Measurements from ENCODE around the gene FOS.
"Not testable (repeated sequence)": the region's sequence is repeated elsewhere in the genome, so short reads cannot be mapped to it uniquely, and the experiment has no call there.

The FOS gene

DNA sequence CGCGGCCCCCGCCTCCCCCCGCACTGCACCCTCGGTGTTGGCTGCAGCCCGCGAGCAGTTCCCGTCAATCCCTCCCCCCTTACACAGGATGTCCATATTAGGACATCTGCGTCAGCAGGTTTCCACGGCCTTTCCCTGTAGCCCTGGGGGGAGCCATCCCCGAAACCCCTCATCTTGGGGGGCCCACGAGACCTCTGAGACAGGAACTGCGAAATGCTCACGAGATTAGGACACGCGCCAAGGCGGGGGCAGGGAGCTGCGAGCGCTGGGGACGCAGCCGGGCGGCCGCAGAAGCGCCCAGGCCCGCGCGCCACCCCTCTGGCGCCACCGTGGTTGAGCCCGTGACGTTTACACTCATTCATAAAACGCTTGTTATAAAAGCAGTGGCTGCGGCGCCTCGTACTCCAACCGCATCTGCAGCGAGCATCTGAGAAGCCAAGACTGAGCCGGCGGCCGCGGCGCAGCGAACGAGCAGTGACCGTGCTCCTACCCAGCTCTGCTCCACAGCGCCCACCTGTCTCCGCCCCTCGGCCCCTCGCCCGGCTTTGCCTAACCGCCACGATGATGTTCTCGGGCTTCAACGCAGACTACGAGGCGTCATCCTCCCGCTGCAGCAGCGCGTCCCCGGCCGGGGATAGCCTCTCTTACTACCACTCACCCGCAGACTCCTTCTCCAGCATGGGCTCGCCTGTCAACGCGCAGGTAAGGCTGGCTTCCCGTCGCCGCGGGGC is at the start of gene FOS:
Gene FOS (plus strand): TSS at position 407 of the 731 bp plus-strand sequence. CDS start 155 bp downstream, at position 562.
- H3K9me3 ChIP-seq (ENCODE audit: control insufficient read depth in 1 of 2, low read length in 2 of 2) = no peaks in the 10 kb centered on the region
- peak within 1 kb of the TSS; percentile 98 for H3K27ac ChIP-seq (ENCODE audit: low read depth, low read length)
- H3K4me1 ChIP-seq (ENCODE audit: control insufficient read depth in 1 of 2, insufficient read depth in 2 of 2, low read length in 2 of 2) = peaks cover 33 to 46% of the 10 kb centered on the region in 2 donors
- no peaks in the 10 kb centered on the region for H3K27me3 ChIP-seq (ENCODE audit: control insufficient read depth in 1 of 2, insufficient read depth in 2 of 2, low read length in 2 of 2)
- peaks cover 22 to 23% of the 10 kb centered on the region in 2 donors for H3K36me3 ChIP-seq (ENCODE audit: control insufficient read depth in 1 of 2, insufficient read depth in 2 of 2, low read length in 2 of 2)
- H3K9ac ChIP-seq (ENCODE audit: low read depth in 1 of 2, low read length in 2 of 2) = peak within 1 kb of the TSS; percentile 95 to 100
- peak within 1 kb of the TSS; percentile 86 to 99 for H3K4me3 ChIP-seq (ENCODE audit: low read depth in 1 of 2, low read length in 2 of 2)

DNA sequence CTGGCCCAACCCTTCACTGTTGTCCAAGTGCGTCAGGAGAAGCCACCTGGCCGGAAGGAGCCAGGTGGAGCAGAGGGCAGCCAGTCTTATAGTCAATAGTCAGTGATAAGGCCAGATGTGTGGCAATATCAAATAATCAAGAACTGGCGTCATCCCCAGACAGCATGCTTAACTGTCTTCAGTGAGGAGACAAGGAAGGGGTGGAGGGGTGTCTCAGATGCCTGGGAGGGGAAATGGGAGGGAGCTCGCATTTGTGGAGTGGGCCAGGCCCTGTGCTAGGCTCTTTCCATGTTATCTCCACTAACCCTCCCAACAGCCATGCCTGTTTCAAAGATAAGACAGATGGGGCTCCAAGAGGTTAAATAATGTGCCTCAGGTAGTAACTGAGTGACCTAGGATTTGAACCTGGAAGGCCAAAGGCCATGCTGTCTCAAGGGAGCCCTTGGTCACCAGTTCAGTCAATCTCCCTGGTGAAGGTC is 48.9 kb upstream of the FOS start:
- H3K27me3 ChIP-seq (ENCODE audit: control insufficient read depth in 1 of 2, insufficient read depth in 2 of 2, low read length in 2 of 2) = no peaks in the 10 kb centered on the region
- H3K27ac ChIP-seq (ENCODE audit: low read depth, low read length) = peak overlapping the region; percentile 76
- peak overlapping the region in 1 of 2 donors; percentile 32 for H3K4me3 ChIP-seq (ENCODE audit: low read depth in 1 of 2, low read length in 2 of 2)
- H3K9me3 ChIP-seq (ENCODE audit: control insufficient read depth in 1 of 2, low read length in 2 of 2) = no peaks in the 10 kb centered on the region
- H3K4me1 ChIP-seq (ENCODE audit: control insufficient read depth in 1 of 2, insufficient read depth in 2 of 2, low read length in 2 of 2) = peaks cover 54 to 56% of the 10 kb centered on the region in 2 donors
- H3K36me3 ChIP-seq (ENCODE audit: control insufficient read depth in 1 of 2, insufficient read depth in 2 of 2, low read length in 2 of 2) = no peaks in the 10 kb centered on the region
- H3K9ac ChIP-seq (ENCODE audit: low read depth in 1 of 2, low read length in 2 of 2) = peak overlapping the region; percentile 28 to 55

DNA sequence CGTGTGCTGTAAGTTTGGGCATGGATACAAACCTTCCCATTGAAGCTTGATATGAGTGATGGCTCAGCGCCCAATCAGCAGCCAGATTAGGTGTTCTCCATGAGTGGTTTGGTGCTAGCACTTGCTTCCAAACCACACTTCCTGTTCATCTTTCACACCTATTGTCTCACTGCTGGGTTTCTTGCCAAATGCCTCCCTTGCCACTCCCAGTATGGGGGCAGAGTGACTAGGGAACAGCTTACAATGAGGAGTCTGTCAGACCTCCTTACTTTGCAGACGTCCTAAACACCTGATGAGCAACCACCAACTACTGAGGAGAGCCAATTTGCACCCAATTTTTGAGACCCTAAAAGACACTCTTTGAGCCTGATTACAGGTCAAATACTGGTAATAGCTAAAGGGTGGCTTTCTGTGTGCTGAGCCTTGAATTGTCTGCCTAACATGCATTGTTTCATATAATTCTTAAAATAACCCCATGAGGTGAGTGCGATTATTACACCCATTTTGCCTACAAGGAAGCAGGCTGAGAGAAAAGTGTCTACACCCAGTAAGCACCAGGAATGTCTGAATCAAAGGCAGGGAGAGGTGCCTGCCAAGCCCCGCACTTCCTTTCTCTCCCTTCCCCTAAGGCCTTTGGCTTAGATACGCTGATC is 48.4 kb upstream of the FOS start:
- Histone ChIP-seq H3K4me3 (ENCODE audit: low read depth in 1 of 2, low read length in 2 of 2) (peak overlapping the region in 1 of 2 donors; percentile 32), H3K9me3 (ENCODE audit: control insufficient read depth in 1 of 2, low read length in 2 of 2) (no peaks in the 10 kb centered on the region), H3K27me3 (ENCODE audit: control insufficient read depth in 1 of 2, insufficient read depth in 2 of 2, low read length in 2 of 2) (no peaks in the 10 kb centered on the region), H3K4me1 (ENCODE audit: control insufficient read depth in 1 of 2, insufficient read depth in 2 of 2, low read length in 2 of 2) (peaks cover 54 to 57% of the 10 kb centered on the region in 2 donors), H3K36me3 (ENCODE audit: control insufficient read depth in 1 of 2, insufficient read depth in 2 of 2, low read length in 2 of 2) (no peaks in the 10 kb centered on the region), H3K27ac (ENCODE audit: low read depth, low read length) (peak overlapping the region; percentile 76), H3K9ac (ENCODE audit: low read depth in 1 of 2, low read length in 2 of 2) (peak overlapping the region; percentile 28 to 55)

DNA sequence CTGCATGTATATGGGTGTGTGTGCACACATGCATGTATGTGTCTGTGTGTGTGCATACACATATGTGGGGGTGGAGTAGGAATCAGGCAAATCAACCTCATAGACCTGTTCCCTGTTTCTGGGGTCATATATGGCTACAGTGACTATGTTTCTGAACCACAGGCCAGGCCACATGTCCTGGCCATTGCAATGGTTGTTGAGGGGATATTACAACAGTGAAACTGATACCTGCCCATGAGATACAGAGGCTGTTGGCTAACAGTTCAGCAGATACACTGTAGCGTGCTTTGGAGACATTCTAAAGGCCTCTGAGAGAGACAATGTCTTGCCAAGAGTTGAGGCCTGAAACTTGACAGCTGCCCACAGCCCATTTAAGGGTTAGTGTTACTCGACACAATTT is 47.3 kb upstream of the FOS start:
- Histone ChIP-seq H3K9ac (ENCODE audit: low read depth in 1 of 2, low read length in 2 of 2) (no peak overlapping the region), H3K36me3 (ENCODE audit: control insufficient read depth in 1 of 2, insufficient read depth in 2 of 2, low read length in 2 of 2) (no peaks in the 10 kb centered on the region)

DNA sequence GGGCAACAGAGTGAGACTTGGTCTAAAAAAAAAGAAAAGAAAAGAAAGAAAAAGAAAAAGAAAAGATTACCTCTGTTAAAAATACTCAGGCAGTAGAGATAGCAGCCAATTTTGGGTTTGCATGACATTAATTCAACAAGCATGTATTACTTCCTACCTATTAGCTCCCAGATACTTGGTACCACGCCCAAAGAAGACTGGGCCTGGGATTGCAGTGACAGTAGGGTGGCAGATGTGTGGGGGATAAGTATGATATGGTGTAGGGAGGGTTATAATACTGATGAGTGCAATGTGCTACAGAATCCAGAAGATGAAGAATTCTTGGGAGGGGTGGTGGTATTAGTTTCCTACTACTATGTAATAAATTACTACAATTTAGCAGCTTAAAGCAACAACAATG is 46.4 kb upstream of the FOS start:
- no peaks in the 10 kb centered on the region for H3K27me3 ChIP-seq (ENCODE audit: control insufficient read depth in 1 of 2, insufficient read depth in 2 of 2, low read length in 2 of 2)
- H3K9me3 ChIP-seq (ENCODE audit: control insufficient read depth in 1 of 2, low read length in 2 of 2) = no peaks in the 10 kb centered on the region
- no peak overlapping the region for H3K9ac ChIP-seq (ENCODE audit: low read depth in 1 of 2, low read length in 2 of 2)
- peaks cover 48 to 57% of the 10 kb centered on the region in 2 donors for H3K4me1 ChIP-seq (ENCODE audit: control insufficient read depth in 1 of 2, insufficient read depth in 2 of 2, low read length in 2 of 2)
- no peak overlapping the region for H3K27ac ChIP-seq (ENCODE audit: low read depth, low read length)
- no peaks in the 10 kb centered on the region for H3K36me3 ChIP-seq (ENCODE audit: control insufficient read depth in 1 of 2, insufficient read depth in 2 of 2, low read length in 2 of 2)
- H3K4me3 ChIP-seq (ENCODE audit: low read depth in 1 of 2, low read length in 2 of 2) = no peak overlapping the region

More for the DNA sequence above, 47.3 kb upstream of the FOS start:
- H3K27ac ChIP-seq (ENCODE audit: low read depth, low read length) = no peak overlapping the region
- peaks cover 54 to 57% of the 10 kb centered on the region in 2 donors for H3K4me1 ChIP-seq (ENCODE audit: control insufficient read depth in 1 of 2, insufficient read depth in 2 of 2, low read length in 2 of 2)
- H3K27me3 ChIP-seq (ENCODE audit: control insufficient read depth in 1 of 2, insufficient read depth in 2 of 2, low read length in 2 of 2) = no peaks in the 10 kb centered on the region
- no peak overlapping the region for H3K4me3 ChIP-seq (ENCODE audit: low read depth in 1 of 2, low read length in 2 of 2)
- H3K9me3 ChIP-seq (ENCODE audit: control insufficient read depth in 1 of 2, low read length in 2 of 2) = no peaks in the 10 kb centered on the region

GRCh38 chr14:75232597-75232996 is 46.0 kb upstream of the FOS start:
- no peak overlapping the region for H3K9ac ChIP-seq (ENCODE audit: low read depth in 1 of 2, low read length in 2 of 2)
- no peaks in the 10 kb centered on the region for H3K27me3 ChIP-seq (ENCODE audit: control insufficient read depth in 1 of 2, insufficient read depth in 2 of 2, low read length in 2 of 2)
- no peaks in the 10 kb centered on the region for H3K9me3 ChIP-seq (ENCODE audit: control insufficient read depth in 1 of 2, low read length in 2 of 2)
- H3K4me3 ChIP-seq (ENCODE audit: low read depth in 1 of 2, low read length in 2 of 2) = no peak overlapping the region
- peaks cover 48 to 59% of the 10 kb centered on the region in 2 donors for H3K4me1 ChIP-seq (ENCODE audit: control insufficient read depth in 1 of 2, insufficient read depth in 2 of 2, low read length in 2 of 2)
- no peak overlapping the region for H3K27ac ChIP-seq (ENCODE audit: low read depth, low read length)
- H3K36me3 ChIP-seq (ENCODE audit: control insufficient read depth in 1 of 2, insufficient read depth in 2 of 2, low read length in 2 of 2) = no peaks in the 10 kb centered on the region

GRCh38 chr14:75234173-75235115 is 44.2 kb upstream of the FOS start:
- H3K9me3 ChIP-seq (ENCODE audit: control insufficient read depth in 1 of 2, low read length in 2 of 2) = no peaks in the 10 kb centered on the region
- H3K27me3 ChIP-seq (ENCODE audit: control insufficient read depth in 1 of 2, insufficient read depth in 2 of 2, low read length in 2 of 2) = no peaks in the 10 kb centered on the region
- peaks cover 45 to 61% of the 10 kb centered on the region in 2 donors for H3K4me1 ChIP-seq (ENCODE audit: control insufficient read depth in 1 of 2, insufficient read depth in 2 of 2, low read length in 2 of 2)

GRCh38 chr14:75235198-75235597 is 43.4 kb upstream of the FOS start:
- not testable (repeated sequence) for H3K27ac ChIP-seq (ENCODE audit: low read depth, low read length); H3K9me3 ChIP-seq (ENCODE audit: control insufficient read depth in 1 of 2, low read length in 2 of 2); H3K27me3 ChIP-seq (ENCODE audit: control insufficient read depth in 1 of 2, insufficient read depth in 2 of 2, low read length in 2 of 2); H3K4me3 ChIP-seq (ENCODE audit: low read depth in 1 of 2, low read length in 2 of 2); H3K36me3 ChIP-seq (ENCODE audit: control insufficient read depth in 1 of 2, insufficient read depth in 2 of 2, low read length in 2 of 2); H3K9ac ChIP-seq (ENCODE audit: low read depth in 1 of 2, low read length in 2 of 2)
- H3K4me1 ChIP-seq (ENCODE audit: control insufficient read depth in 1 of 2, insufficient read depth in 2 of 2, low read length in 2 of 2) = peaks cover 38 to 56% of the 10 kb centered on the region in 2 donors

More at GRCh38 chr14:75234173-75235115, 44.2 kb upstream of the FOS start:
- H3K27ac ChIP-seq (ENCODE audit: low read depth, low read length) = peak overlapping the region; percentile 64
- no peaks in the 10 kb centered on the region for H3K36me3 ChIP-seq (ENCODE audit: control insufficient read depth in 1 of 2, insufficient read depth in 2 of 2, low read length in 2 of 2)
- H3K4me3 ChIP-seq (ENCODE audit: low read depth in 1 of 2, low read length in 2 of 2) = peak overlapping the region in 1 of 2 donors; percentile 12
- peak overlapping the region; percentile 38 to 45 for H3K9ac ChIP-seq (ENCODE audit: low read depth in 1 of 2, low read length in 2 of 2)

GRCh38 chr14:75236467-75236866 is 42.2 kb upstream of the FOS start:
- H3K4me1 ChIP-seq (ENCODE audit: control insufficient read depth in 1 of 2, insufficient read depth in 2 of 2, low read length in 2 of 2) = peaks cover 26 to 52% of the 10 kb centered on the region in 2 donors
- no peaks in the 10 kb centered on the region for H3K27me3 ChIP-seq (ENCODE audit: control insufficient read depth in 1 of 2, insufficient read depth in 2 of 2, low read length in 2 of 2)
- no peaks in the 10 kb centered on the region for H3K36me3 ChIP-seq (ENCODE audit: control insufficient read depth in 1 of 2, insufficient read depth in 2 of 2, low read length in 2 of 2)
- H3K9me3 ChIP-seq (ENCODE audit: control insufficient read depth in 1 of 2, low read length in 2 of 2) = no peaks in the 10 kb centered on the region
- no peak overlapping the region for H3K4me3 ChIP-seq (ENCODE audit: low read depth in 1 of 2, low read length in 2 of 2)
- peak overlapping the region; percentile 22 for H3K27ac ChIP-seq (ENCODE audit: low read depth, low read length)
- H3K9ac ChIP-seq (ENCODE audit: low read depth in 1 of 2, low read length in 2 of 2) = no peak overlapping the region
